HG02885 (cell line): Measurements from ENCODE around the gene TGIF1.
A peak's percentile ranks its signal among the peaks of the same experiment; 100 is the strongest.

Source experiments
- ATAC-seq: cut with Tn5 transposase; IDR thresholded peaks from one replicate; pipeline ENCODE4 v1.9.1; 2021; ENCODE audit warnings: mild to moderate bottlenecking; ENCODE audit not compliant: unreplicated experiment, poor library complexity

Gene TGIF1

GRCh38 chr18:3479978-3480509 is 30.1 kb downstream of the TGIF1 start:
- no peak for ATAC-seq

- ATAC-seq = no peak
Observed at GRCh38 chr18:3480827-3481573, 31.0 kb downstream of the TGIF1 start.

GRCh38 chr18:3481696-3482210 is 31.8 kb downstream of the TGIF1 start:
- peak; percentile 73 for ATAC-seq

GRCh38 chr18:3482258-3482657 is 32.3 kb downstream of the TGIF1 start:
- ATAC-seq = no peak

GRCh38 chr18:3485153-3486149 is 35.5 kb downstream of the TGIF1 start:
- ATAC-seq = peak; percentile 56

- ATAC-seq = no peak
Observed at GRCh38 chr18:3486512-3486911, 36.5 kb downstream of the TGIF1 start.

- ATAC-seq = no peak
Observed at GRCh38 chr18:3489462-3489861, 39.5 kb downstream of the TGIF1 start.

GRCh38 chr18:3491981-3492555 is 42.1 kb downstream of the TGIF1 start:
- ATAC-seq = no peak

GRCh38 chr18:3492721-3493120 is 42.7 kb downstream of the TGIF1 start:
- ATAC-seq = no peak

- no peak for ATAC-seq
Observed at GRCh38 chr18:3493501-3494244, 43.7 kb downstream of the TGIF1 start.

- no peak for ATAC-seq
Observed at GRCh38 chr18:3494245-3494526, 44.2 kb downstream of the TGIF1 start.

- ATAC-seq = no peak
Observed at GRCh38 chr18:3494569-3494968, 44.6 kb downstream of the TGIF1 start.

- no peak for ATAC-seq
Observed at GRCh38 chr18:3495691-3496430, 45.9 kb downstream of the TGIF1 start.

GRCh38 chr18:3498698-3499471 is 48.9 kb downstream of the TGIF1 start:
- no peak for ATAC-seq

- no peak for ATAC-seq
Observed at GRCh38 chr18:3499501-3499900, 49.5 kb downstream of the TGIF1 start.

- ATAC-seq = no peak
Observed at GRCh38 chr18:3500016-3500415, 50.0 kb downstream of the TGIF1 start.

GRCh38 chr18:3502650-3503049 is 52.7 kb downstream of the TGIF1 start:
- no peak for ATAC-seq

GRCh38 chr18:3504637-3505036 is 54.7 kb downstream of the TGIF1 start:
- no peak for ATAC-seq
